Right cardiac atrium (tissue), 5 donors: ENCODE measurements around the gene ARHGAP1. TPM values are rescaled to one million over a fixed set of nuclear protein-coding genes. Genes with fewer than 3 reads are reported as not detected.

ENCODE experiments used
- ATAC-seq, 2 donors: fragments of 200-7000 bp; cut with Tn5 transposase; one replicate each; pipeline versions ENCODE4 v1.8.0 to v1.9.1; 2020; ENCODE audit warnings: moderate library complexity in 2 of 2, mild to moderate bottlenecking in 1 of 2
- DNase-seq, 3 donors: peaks; one replicate each; pipeline ENCODE4 v3.0.0-alpha.2; 2020
- H3K27ac ChIP-seq: one replicate; pipeline ENCODE4 v1.5.1; 2013; ENCODE audit warnings: mild to moderate bottlenecking, low read length, control low read depth, moderate library complexity
- H3K27me3 ChIP-seq: one replicate; pipeline ENCODE4 v1.6.1; 2013; ENCODE audit not compliant: control insufficient read depth, insufficient read depth
- H3K4me1 ChIP-seq: one replicate; pipeline ENCODE4 v1.6.1; 2013; ENCODE audit warnings: low read length; ENCODE audit not compliant: control insufficient read depth, insufficient read depth
- H3K4me3 ChIP-seq: one replicate; pipeline ENCODE4 v1.5.1; 2013; ENCODE audit warnings: low read length, control low read depth
- H3K9me3 ChIP-seq: one replicate; pipeline ENCODE4 v1.6.1; 2013; ENCODE audit warnings: low read length; ENCODE audit not compliant: control insufficient read depth
- WGBS: extraction: QIAGEN DNeasy Blood & Tissue Kit; methylation state at CpG from one replicate; pipeline ENCODE4 v1.1.7; 2013; 5-methylcytosine and 5-hydroxymethylcytosine counted together
- intact Hi-C, 4 donors: fragments of 100-400 bp; cut with DNase I; formaldehyde crosslinking; loops; one replicate each; pipeline versions ENCODE4 v1.11.0 to v1.14.0; 2022 to 2023
- polyA plus RNA-seq: library from polyadenylated mRNA; stranded (reverse); fragments of 200-250 nt; gene quantifications from one replicate; pipeline ENCODE4 v1.2.3, GENCODE V29; 2013
- total RNA-seq, 4 donors: library from RNA; stranded (reverse); fragmentation: NEBNext Ultra II Directional; extraction: Animal tissue kit (Norgen Biotek cat#: 25700); gene quantifications; one replicate each; pipeline ENCODE4 v1.2.1, GENCODE V29; 2021
- donor health status: healthy with polysubstance abuse.
- donor health status: DM: no; HTN: yes; CAD: no.
- donor health status: DM: no; HTN: no; CAD: no.
- donor health status: DM: no; HTN: yes; CAD: no; lungs with severe emphysema.
- donor health status: DM: yes; HTN: yes; CAD: no.

Gene ARHGAP1
- total and polyA plus RNA-seq, 5 donors = 53.4 to 112 (median 105) TPM

DNA sequence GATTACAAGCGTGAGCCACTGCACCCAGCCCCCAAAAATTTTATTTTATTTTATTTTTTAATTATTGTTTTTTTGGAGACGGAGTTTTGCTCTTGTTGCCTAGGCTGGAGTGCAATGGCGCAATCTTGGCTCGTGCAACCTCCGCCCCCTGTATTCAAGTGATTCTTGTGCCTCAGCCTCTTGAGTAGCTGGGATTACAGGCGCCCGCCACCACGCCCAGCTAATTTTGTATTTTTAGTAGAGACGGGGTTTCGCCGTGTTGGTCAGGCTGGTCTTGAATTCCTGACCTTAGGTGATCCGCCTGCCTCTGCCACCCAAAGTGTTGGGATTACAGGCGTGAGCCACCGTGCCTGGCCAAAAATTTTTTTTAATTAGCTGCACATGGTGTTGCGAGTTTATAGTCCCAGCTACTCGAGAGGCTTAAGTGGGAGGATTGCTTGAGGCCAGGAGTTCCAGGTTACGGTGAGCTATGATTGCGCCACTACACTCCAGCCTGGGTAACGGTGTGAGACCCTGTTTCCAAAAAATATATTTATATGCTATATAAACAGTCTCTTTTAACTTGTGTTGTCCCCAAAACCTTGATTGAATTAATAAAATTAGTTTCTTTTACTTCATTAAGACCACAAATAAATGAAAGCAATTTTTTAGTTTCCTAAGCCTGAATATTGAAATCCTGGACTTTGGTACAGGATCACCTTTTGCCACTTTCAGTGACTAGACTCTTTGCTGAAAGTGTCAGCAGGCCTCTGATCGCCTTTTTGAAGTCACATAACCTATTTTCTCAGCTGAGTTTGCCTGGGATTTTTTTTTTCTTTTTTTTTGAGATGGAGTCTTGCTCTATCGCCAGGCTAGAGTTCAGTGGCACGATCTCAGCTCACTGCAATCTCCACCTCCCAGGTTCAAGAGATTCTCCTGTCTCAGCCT, 66.9 kb downstream of the ARHGAP1 start:
- Histone ChIP-seq H3K9me3 (no peaks in the 10 kb centered on the region), H3K27ac (no peak overlapping the region), H3K27me3 (no peaks in the 10 kb centered on the region), H3K4me3 (no peak overlapping the region), H3K4me1 (no peaks in the 10 kb centered on the region)
- intact Hi-C loops = no loop called here
- WGBS = 92% methylated on average over 22 of the region's 22 CpGs
- DNase-seq (no peak), ATAC-seq (no peak)

DNA sequence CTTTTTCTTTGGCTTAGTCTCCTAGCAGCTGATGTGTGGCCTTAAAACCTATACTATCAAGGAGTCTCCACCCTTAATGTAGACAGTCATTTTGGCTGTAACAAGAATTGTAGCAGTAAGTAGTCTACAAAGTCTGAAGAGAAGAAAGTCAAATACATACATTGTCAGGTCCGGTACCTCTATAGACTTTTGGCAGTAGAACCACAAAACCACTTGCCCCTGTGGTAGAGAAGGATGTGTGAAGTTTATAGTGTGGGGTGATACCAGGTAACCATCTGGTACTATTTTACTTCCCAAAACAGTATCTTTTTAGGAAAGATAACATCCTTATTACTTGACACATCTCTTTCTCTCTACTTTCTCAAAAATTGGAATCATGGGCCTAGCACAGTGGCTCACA, 67.9 kb downstream of the ARHGAP1 start:
- Histone ChIP-seq H3K4me3 (no peak overlapping the region), H3K27me3 (no peaks in the 10 kb centered on the region), H3K4me1 (no peaks in the 10 kb centered on the region), H3K27ac (no peak overlapping the region), H3K9me3 (no peaks in the 10 kb centered on the region)
- DNase-seq (no peak), ATAC-seq (no peak)
- WGBS = 96% methylated on average over 1 of the region's 1 CpG
- intact Hi-C loops = no loop called here

DNA sequence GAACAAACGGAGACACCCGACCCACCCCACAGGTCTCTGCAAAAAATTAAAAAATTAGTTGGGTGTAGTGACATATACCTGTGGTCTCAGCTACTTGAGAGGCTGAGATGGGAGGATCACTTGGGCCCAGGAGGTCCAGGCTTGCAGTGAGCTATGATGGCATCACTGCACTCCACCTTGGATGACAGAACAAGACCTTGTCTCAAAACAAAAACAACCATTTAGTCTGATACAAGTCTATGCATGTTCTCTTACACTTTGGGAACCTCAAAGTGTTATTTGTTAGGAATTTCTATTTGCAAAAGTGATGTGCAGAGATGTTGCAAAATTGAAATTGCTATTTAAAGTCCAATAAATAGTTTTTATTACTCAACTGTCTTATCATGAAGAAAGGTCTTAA, 68.7 kb downstream of the ARHGAP1 start:
- Histone ChIP-seq H3K4me3 (no peak overlapping the region), H3K27ac (no peak overlapping the region), H3K9me3 (no peaks in the 10 kb centered on the region), H3K4me1 (no peaks in the 10 kb centered on the region), H3K27me3 (no peaks in the 10 kb centered on the region)
- DNase-seq = no peak
- WGBS = 99% methylated on average over 2 of the region's 2 CpGs
- ATAC-seq = no peak
- intact Hi-C loops = no loop called here

DNA sequence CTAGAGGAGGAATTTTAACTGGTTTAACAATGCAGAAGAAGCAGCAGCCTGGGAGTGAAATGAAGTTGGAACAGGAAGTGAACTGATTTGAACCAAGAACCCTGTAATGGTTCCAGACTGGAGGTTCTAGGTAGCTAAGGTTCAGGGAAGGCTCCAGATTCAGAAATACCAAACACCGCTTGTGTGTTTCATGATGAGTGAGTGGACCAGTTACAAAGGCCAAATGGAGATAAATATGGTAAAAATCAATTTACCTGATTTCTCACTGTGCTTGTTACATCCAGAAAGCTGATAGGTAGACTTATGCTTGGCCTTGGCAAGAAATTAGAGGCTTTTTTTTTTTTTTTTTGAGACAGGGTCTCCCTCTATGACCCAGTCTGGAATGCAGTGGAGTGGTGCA, 70.2 kb downstream of the ARHGAP1 start:
- DNase-seq = no peak
- no peaks in the 10 kb centered on the region for H3K4me1 ChIP-seq
- 98% methylated on average over 1 of the region's 1 CpG for WGBS
- H3K4me3 ChIP-seq = no peak overlapping the region
- intact Hi-C loops = no loop called here
- no peak for ATAC-seq
- no peak overlapping the region for H3K27ac ChIP-seq
- H3K27me3 ChIP-seq = no peaks in the 10 kb centered on the region
- H3K9me3 ChIP-seq = no peaks in the 10 kb centered on the region

DNA sequence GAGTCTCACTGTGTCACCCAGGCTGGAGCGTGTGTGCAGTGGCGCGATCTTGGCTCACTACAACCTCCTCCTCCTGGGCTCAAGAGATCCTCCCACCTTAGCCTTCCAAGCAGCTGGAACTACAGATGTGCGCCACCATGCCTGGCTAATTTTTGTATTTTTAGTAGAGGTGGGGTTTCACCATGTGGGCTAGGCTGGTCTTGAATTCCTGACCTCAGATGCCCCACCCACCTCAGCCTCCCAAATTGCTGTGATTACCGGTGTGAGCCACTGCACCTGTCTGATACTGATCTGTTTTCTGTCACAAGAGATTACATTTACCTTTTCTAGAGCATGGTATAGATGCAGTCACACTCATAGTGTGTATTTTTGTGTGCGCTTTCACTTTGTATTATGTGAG, 71.5 kb downstream of the ARHGAP1 start:
- H3K4me1 ChIP-seq = no peaks in the 10 kb centered on the region
- H3K27me3 ChIP-seq = no peaks in the 10 kb centered on the region
- H3K27ac ChIP-seq = no peak overlapping the region
- H3K9me3 ChIP-seq = no peaks in the 10 kb centered on the region
- H3K4me3 ChIP-seq = no peak overlapping the region
- DNase-seq (peak in 1 of 3 donors; percentile 36), ATAC-seq (no peak)
- 83% methylated on average over 6 of the region's 6 CpGs for WGBS
- intact Hi-C loops = no loop called here

Other genes with a start within 250 kb of the ARHGAP1 start
- 10 to 100 TPM; 19.4 to 23.6 (median 20.4) TPM for gene AMBRA1, start 106.6 kb downstream of the ARHGAP1 start, total RNA-seq
- 8.1 TPM for gene AMBRA1, start 106.6 kb downstream of the ARHGAP1 start, polyA plus RNA-seq
- gene HARBI1, start 83.4 kb downstream of the ARHGAP1 start, total RNA-seq = 1 to 10 TPM; 3.1 to 4.1 (median 3.7) TPM
- 2.7 TPM for gene HARBI1, start 83.4 kb downstream of the ARHGAP1 start, polyA plus RNA-seq
- 10 to 100 TPM; 48.5 to 66.2 (median 59.1) TPM for gene ATG13, start 83.1 kb downstream of the ARHGAP1 start, total RNA-seq
- 38.0 TPM for gene ATG13, start 83.1 kb downstream of the ARHGAP1 start, polyA plus RNA-seq
- 1 to 10 TPM; 5.8 to 8.8 (median 7.5) TPM for gene ZNF408, start 412 bp upstream of the ARHGAP1 start, total RNA-seq
- 5.9 TPM for gene ZNF408, start 412 bp upstream of the ARHGAP1 start, polyA plus RNA-seq
- gene F2, start 18.6 kb upstream of the ARHGAP1 start, total RNA-seq = under 1 TPM in 1 of 4 donors, not detected in 3; 0.19 TPM
- gene F2, start 18.6 kb upstream of the ARHGAP1 start, polyA plus RNA-seq = not detected
- 10 to 100 TPM; 55.1 to 66.8 (median 65.0) TPM for gene CKAP5, start 145.7 kb upstream of the ARHGAP1 start, total RNA-seq
- 20.6 TPM for gene CKAP5, start 145.7 kb upstream of the ARHGAP1 start, polyA plus RNA-seq
- 10 to 100 TPM; 21.8 to 32.3 (median 29.2) TPM for gene LRP4, start 217.9 kb upstream of the ARHGAP1 start, total RNA-seq
- gene LRP4, start 217.9 kb upstream of the ARHGAP1 start, polyA plus RNA-seq = 14.6 TPM
- gene CSTPP1, start 236.1 kb upstream of the ARHGAP1 start, total RNA-seq = 10 to 100 TPM; 12.7 to 17.5 (median 16.3) TPM
- gene CSTPP1, start 236.1 kb upstream of the ARHGAP1 start, polyA plus RNA-seq = 14.5 TPM